Measurements from ENCODE around the gene SERPINA3.

- TF ChIP-seq CTCF (conservative IDR thresholded peaks at IDR 0.05; ENCODE audit: low read depth, low read length) (no peak), EZH2 (IDR thresholded peaks at IDR 0.05; ENCODE audit: borderline replicate concordance, low read depth, low read length, poor library complexity, severe bottlenecking) (no peak)
Observed at GRCh38 chr14:94600148-94600545, 12.0 kb upstream of the SERPINA3 start.
